SIG-M5 (cell line): ENCODE measurements around the gene NOL6.
"Not testable (repeated sequence)": the region's sequence is repeated elsewhere in the genome, so short reads cannot be mapped to it uniquely, and the experiment has no call there.

Experiments used
- DNase-seq: peaks from one replicate; lab custom pipeline; 2025; lab: John Stamatoyannopoulos, UW

The NOL6 gene, protein sequence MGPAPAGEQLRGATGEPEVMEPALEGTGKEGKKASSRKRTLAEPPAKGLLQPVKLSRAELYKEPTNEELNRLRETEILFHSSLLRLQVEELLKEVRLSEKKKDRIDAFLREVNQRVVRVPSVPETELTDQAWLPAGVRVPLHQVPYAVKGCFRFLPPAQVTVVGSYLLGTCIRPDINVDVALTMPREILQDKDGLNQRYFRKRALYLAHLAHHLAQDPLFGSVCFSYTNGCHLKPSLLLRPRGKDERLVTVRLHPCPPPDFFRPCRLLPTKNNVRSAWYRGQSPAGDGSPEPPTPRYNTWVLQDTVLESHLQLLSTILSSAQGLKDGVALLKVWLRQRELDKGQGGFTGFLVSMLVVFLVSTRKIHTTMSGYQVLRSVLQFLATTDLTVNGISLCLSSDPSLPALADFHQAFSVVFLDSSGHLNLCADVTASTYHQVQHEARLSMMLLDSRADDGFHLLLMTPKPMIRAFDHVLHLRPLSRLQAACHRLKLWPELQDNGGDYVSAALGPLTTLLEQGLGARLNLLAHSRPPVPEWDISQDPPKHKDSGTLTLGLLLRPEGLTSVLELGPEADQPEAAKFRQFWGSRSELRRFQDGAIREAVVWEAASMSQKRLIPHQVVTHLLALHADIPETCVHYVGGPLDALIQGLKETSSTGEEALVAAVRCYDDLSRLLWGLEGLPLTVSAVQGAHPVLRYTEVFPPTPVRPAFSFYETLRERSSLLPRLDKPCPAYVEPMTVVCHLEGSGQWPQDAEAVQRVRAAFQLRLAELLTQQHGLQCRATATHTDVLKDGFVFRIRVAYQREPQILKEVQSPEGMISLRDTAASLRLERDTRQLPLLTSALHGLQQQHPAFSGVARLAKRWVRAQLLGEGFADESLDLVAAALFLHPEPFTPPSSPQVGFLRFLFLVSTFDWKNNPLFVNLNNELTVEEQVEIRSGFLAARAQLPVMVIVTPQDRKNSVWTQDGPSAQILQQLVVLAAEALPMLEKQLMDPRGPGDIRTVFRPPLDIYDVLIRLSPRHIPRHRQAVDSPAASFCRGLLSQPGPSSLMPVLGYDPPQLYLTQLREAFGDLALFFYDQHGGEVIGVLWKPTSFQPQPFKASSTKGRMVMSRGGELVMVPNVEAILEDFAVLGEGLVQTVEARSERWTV

DNA sequence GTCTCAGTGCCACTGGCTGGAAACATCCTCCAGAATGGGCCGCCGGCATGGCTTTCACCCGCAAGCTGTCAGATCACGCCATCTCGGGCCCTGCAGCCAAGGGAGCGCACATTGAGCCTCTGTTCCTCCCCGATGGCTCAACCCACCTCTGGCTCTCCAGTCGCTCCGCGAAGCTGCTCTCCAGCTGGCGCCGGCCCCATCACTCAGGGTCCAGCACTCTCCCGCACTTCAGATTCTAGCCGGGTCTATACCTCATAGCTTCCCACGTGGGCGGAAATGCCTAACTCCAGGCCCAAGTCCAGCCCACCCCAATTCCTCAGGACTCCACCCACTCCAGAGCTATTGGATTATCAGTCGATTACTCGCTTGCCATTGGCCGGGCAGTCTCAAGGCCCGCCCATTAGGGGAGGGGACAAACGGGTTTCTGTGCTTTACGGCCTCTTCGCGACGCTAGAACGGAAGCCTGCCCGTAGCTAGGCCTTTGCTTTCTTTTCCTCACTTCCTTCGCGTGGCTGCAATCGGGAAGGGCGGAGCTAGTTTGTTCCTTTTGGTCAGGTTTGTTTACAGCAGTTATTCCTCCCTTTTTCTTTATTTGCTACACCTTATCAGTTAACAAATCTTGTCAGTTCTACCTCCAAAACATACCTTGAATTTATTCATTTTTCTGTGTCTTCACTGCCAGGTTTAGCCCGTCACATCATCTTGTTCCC is at the start of gene NOL6:
Gene NOL6, minus strand, starts transcription at position 282 of the 710 bp plus-strand sequence. Its CDS starts 82 bp downstream, at position 200.
- peak; percentile 88 for DNase-seq

DNA sequence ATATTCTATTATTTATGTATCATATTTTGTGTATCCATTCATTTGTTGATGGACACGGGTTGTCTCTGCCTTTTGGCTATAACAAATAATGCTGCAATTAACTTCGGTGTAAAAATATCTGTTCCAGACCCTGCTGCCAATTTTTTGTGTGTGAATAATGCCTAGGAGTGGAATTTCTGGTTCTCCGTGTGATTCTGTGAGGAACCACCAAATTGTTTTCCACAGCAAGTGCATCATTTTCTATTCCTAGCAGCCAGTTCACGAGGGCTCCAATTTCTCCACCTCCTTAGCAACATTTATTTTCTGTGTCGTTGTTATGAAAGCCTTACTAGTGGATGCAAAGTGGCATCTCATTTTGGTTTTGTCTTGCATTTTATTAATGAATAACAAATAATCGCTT is 48.1 kb upstream of the NOL6 start:
- not testable (repeated sequence) for DNase-seq

GRCh38 chr9:33517934-33518577 is 44.3 kb upstream of the NOL6 start:
- not testable (repeated sequence) for DNase-seq

DNA sequence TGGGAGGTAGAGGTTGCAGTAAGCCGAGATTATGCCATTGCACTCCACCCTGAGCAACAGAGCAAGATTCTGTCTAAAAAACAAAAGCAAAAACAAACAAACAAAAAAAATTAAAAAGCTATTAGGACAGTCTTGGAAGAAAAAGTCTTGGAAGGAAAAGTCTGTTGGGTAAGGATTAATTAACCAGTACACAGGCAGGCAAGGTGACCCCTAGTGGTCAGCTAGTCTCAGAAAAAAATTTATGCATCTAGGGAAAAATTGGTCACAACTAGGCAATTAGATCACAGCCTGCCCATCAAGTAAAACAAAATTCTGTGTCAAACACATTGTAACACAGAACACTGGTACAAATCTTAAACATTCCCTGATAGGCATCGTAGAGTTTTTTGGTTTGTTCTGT is 43.6 kb upstream of the NOL6 start:
- DNase-seq, result no peak

DNA sequence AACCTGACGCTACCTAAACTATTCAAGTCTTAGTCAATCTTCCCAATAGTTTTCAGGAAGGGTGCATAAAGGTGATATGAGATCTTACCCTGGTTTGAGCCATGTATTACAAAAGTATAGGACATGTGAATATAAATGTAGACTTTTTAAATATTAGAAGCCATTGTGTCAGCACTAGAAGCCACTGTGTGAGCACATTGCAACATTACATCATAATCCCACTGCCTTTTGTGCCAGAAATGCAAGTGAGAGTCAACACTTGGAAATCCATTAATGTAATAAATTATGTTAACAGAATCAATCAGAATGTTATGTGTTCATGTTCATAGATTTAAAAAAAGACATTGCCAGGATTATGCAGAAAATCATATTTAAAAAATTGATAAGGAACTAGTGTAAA is 42.7 kb upstream of the NOL6 start:
- not testable (repeated sequence) for DNase-seq

DNA sequence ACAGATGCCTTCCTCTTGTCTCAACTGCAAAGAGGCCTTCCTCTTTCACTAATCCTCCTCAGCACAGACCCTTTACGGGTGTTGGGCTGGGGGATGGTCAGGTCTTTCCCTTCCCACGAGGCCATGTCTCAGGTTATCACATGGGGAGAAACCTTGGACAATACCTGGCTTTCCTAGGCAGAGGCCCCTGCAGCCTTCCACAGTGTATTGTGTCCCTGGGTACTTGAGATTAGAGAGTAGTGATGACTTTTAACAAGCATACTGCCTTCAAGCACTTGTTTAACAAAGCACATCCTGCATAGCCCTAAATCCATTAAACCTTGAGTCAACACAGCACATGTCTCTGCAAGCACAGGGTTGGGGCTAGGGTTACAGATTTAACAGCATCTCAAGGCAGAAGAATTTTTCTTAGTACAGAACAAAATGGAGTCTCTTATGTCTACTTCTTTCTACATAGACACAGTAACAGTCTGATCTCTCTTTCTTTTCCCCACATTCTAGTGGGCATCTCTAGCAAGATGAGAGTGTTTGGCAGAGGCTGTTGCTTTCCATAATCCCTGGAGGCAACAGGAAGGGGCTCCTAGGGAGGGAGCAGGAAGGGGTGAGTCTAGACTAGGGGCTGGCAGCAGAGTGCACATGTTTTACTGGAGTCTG is 41.7 kb upstream of the NOL6 start:
- not testable (repeated sequence) for DNase-seq

DNA sequence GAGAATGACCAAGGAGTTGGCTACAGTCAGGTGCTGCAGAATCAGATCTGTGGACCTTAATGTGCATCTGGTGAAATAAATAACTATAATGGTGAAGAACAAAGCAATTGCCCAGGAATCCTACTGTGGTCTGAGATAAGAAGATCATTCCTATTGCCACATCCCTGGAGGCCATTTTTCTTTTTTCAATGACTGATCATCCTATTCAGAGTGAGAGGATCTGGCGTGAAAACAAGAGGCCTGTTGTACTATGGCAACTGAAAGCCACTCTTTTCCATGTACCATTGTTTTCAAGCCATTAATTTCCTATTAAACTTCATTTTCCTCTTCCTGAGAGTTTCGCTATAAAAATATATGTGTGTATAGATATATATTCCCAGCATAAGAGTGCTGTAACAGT is 38.8 kb upstream of the NOL6 start:
- DNase-seq, result not testable (repeated sequence)

- not testable (repeated sequence) for DNase-seq
Observed at GRCh38 chr9:33511184-33511517, 37.4 kb upstream of the NOL6 start.

DNA sequence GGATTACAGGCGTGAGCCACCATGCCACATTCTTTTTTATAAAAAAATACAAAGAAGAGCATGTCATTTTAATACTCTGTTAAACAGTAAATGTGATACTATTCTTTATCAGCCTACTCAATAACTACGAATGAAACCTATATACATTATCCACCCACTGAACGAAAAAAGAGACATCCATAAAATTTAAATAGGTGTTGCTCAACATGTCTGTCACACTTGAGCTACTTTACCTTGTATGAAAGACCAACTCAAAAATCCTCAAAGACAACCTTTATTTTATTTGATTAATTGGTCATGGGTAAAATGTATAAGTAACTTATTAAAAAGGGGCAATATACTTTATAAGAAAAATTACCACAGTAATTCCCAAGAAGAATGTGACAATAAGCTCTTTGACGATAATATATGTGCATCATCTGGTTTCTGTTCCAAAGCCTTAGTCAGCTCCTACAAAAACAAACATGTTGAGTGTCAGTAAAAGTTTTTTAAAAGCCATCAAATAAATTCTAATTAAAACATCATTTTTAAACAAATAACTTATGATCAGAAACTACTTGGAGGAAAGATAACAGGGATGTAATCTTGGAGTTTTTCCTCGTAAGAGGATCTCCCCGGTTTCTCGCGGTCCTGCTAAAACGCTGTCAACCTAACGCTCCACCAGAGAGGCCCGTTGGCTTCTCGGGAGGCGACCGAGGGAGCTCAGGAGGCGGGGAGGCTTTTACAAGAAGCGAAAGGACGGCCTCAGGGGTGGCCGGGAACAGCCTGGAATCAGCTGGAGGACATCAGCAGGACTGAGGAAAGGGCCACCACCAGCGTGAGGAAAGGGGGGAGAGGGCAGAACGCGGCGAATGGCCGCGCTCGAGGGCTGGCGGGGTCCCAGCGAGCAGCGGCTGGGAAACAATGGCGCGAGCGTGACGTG is 36.8 kb upstream of the NOL6 start:
- no peak for DNase-seq

- no peak for DNase-seq
Observed at GRCh38 chr9:33506626-33507370, 33.1 kb upstream of the NOL6 start.

DNA sequence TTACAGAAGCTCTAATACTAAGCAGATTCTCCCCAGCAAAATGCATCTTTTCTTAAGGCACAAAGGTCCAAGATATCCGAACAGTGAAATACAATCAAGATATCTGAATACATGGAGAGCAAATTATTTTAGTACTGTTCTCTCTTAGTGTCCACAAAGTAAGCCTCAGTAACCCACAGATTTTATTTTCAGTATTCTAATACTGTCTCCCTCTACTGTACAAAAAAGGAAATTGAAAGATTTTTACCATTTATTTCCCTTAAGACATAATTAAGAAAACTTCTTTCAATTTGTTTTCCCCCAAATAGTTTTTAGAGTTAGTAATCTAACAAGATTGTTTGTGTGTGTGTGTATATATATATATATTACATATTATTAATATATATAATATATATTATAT is 24.7 kb upstream of the NOL6 start:
- no peak for DNase-seq

GRCh38 chr9:33493819-33494218 is 20.1 kb upstream of the NOL6 start:
- DNase-seq, result not testable (repeated sequence)

DNA sequence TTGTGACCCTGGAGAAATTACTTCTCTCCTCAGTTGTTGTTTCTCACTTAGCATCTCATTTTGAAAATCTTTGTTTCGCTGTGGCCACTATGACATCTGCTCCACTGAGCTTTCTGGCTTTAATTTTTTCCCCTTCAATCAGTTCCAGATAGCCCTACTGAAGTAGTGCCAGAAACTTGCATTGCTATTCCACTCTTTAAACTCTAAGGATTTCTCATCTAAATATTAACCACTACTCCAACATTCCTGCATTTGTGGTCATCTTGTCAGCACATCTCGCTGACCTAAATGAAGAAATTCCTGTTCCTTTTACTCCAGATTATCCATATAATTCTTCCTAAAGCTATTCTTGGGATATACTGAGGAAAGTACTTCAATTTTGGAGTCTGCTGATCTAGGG is 15.3 kb upstream of the NOL6 start:
- no peak for DNase-seq

DNA sequence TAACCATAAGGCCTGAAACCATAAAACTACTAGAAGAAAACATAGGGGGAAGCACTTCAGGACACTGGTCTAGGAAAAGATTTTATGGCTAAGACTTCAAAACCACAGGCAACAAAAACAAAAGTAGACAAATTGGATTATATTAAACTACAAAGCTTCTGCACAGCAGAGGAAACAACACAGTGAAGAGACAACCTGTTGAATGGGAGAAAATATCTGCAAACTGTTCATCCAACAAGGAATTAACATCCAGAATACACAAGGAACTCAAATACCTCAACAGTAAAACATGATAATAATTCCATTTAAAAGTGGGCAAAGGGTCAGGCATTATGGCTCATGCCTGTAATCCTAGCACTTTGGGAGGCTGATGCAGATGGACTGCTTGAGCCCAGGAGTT is 11.6 kb upstream of the NOL6 start:
- DNase-seq, result not testable (repeated sequence)

- DNase-seq, result no peak
Observed at GRCh38 chr9:33480976-33481375, 7.3 kb upstream of the NOL6 start.

- DNase-seq, result no peak
Observed at GRCh38 chr9:33480106-33480505, 6.4 kb upstream of the NOL6 start.

DNA sequence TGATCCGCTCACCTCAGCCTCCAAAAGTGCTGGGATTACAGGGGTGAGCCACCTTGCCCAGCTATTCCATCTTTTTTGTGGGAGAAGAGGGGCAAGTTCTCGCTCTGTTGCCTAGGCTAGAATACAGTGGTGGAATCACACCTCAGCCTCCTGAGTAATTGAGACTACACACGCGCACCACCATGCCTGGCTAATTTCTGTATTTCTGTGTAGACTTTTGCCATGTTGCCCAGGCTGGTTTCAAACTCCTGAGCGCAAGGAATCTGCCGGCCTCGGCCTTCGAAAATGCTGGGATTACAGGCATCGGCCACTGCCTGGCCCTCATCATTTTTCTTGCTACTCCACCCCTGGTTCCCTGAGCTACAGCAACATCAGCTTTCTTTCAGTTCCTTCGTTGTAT is 2.8 kb upstream of the NOL6 start:
- no peak for DNase-seq

GRCh38 chr9:33475357-33475756 is 1.6 kb upstream of the NOL6 start:
- DNase-seq, result no peak
